GM18858 (cell line): Measurements from ENCODE around the gene IRF1.
"Not testable (repeated sequence)": the region's sequence is repeated elsewhere in the genome, so short reads cannot be mapped to it uniquely, and the experiment has no call there.

ENCODE experiments used
- ATAC-seq: cut with Tn5 transposase; IDR thresholded peaks from one replicate; pipeline ENCODE4 v1.9.1; 2021; ENCODE audit not compliant: unreplicated experiment

Gene IRF1

DNA sequence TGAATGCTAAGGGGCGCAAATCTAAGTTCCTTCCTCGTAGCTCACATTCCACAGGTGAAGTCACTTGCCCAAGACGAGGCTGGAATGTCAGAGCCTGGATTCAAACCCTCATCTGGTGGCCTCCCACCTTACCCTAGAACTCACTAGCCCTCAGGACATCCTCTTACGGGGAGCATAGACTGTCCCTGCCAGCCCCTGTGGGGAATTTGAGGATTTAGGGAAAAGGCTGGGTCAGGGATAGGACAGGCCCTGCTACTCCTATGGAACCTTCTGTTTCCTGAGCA lies 45.0 kb downstream of the IRF1 start:
- no peak for ATAC-seq

- ATAC-seq = no peak
Observed at GRCh38 chr5:132444841-132445639, 45.5 kb downstream of the IRF1 start.

GRCh38 chr5:132444061-132444460 lies 46.5 kb downstream of the IRF1 start:
- ATAC-seq = no peak

DNA sequence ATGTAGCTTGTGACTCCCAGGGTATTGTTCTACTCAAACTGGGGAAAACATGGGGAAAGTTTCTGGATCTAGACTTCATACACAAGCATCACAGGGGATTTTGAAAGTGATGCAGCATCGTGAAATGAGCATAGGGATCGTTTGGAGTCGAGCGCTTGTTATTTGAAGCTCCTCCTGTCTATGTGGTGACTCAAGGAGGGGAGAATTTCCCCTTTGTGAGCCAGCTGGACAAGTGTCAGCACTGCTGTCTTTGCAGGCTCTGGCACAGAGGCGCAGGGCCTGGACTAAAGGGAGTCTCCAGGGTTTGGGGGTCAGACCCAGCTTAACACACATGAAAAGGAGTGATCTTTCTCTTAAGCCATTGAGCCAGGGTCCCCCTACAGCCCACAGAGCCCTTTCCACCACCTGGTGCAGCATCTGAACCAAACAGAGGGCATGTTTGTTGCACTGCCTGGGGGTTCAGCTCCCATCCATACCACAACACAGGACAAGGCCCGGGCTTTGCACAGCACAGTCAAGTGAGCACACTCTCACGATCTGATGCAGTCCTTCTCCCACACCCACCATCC lies 51.0 kb downstream of the IRF1 start:
- ATAC-seq = no peak

GRCh38 chr5:132438917-132439316 lies 51.7 kb downstream of the IRF1 start:
- ATAC-seq = no peak

- ATAC-seq = not testable (repeated sequence)
Observed at GRCh38 chr5:132438267-132438645, 52.3 kb downstream of the IRF1 start.

- ATAC-seq = peak; percentile 68
Observed at GRCh38 chr5:132437604-132438266, 52.8 kb downstream of the IRF1 start.

DNA sequence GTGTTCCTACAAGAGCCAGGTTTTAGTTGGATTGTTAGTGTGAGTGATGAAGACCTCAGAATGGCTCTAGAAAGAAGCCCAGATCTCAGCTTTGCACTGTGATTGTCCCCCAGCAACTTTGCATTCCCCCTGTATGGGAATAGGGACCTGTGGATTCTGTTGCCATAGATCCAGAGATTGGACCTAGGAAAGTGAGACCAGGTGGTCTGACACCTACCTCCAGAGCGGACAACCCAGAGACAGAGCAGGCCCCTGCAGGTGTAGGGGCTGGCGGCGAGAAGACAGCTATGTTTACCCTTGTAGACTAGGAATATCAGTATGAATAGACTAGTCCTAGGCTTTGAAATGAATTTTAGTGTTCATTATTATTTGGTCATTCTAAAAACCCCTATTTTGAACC lies 53.6 kb downstream of the IRF1 start:
- ATAC-seq = no peak

- no peak for ATAC-seq
Observed at GRCh38 chr5:132435886-132436285, 54.7 kb downstream of the IRF1 start.

- no peak for ATAC-seq
Observed at GRCh38 chr5:132435447-132435846, 55.1 kb downstream of the IRF1 start.

GRCh38 chr5:132434416-132435286 lies 55.9 kb downstream of the IRF1 start:
- ATAC-seq = no peak

GRCh38 chr5:132433141-132433540 lies 57.4 kb downstream of the IRF1 start:
- no peak for ATAC-seq

GRCh38 chr5:132431632-132432031 lies 58.9 kb downstream of the IRF1 start:
- no peak for ATAC-seq
